HUES64 (cell line): ENCODE data around the gene RAB40C.
A peak's percentile ranks its signal among the peaks of the same experiment; 100 is the strongest.

Experiments used
- H3K27ac ChIP-seq: 2 replicates; pipeline ENCODE4 v1.7.0; 2013; ENCODE audit warnings: low read depth, low read length, inconsistent platforms
- H3K27me3 ChIP-seq: 2 replicates; pipeline ENCODE4 v1.6.1; 2013; ENCODE audit warnings: mild to moderate bottlenecking, low read length; ENCODE audit not compliant: insufficient read depth
- H3K36me3 ChIP-seq: 2 replicates; pipeline ENCODE4 v1.6.1; 2013; ENCODE audit warnings: mild to moderate bottlenecking, low read length; ENCODE audit not compliant: insufficient read depth
- H3K4me1 ChIP-seq: 2 replicates; pipeline ENCODE4 v1.6.1; 2013; ENCODE audit warnings: mild to moderate bottlenecking, low read length, moderate library complexity; ENCODE audit not compliant: insufficient read depth
- H3K4me3 ChIP-seq: 2 replicates; pipeline ENCODE4 v1.5.1; 2013; ENCODE audit warnings: mild to moderate bottlenecking, low read length, moderate library complexity
- H3K9ac ChIP-seq: 2 replicates; pipeline ENCODE4 v1.6.1; 2013; ENCODE audit warnings: mild to moderate bottlenecking, low read depth, low read length
- H3K9me3 ChIP-seq: 2 replicates; pipeline ENCODE4 v1.6.1; 2013; ENCODE audit warnings: low read depth, low read length; ENCODE audit not compliant: insufficient read depth
- WGBS: fragments of 150-250, 120-280 bp; methylation state at CpG from one replicate; pipeline ENCODE4 v1.1.7; 2013; ENCODE audit warnings: missing lambda C conversion rate; 5-methylcytosine and 5-hydroxymethylcytosine counted together

The RAB40C gene

DNA sequence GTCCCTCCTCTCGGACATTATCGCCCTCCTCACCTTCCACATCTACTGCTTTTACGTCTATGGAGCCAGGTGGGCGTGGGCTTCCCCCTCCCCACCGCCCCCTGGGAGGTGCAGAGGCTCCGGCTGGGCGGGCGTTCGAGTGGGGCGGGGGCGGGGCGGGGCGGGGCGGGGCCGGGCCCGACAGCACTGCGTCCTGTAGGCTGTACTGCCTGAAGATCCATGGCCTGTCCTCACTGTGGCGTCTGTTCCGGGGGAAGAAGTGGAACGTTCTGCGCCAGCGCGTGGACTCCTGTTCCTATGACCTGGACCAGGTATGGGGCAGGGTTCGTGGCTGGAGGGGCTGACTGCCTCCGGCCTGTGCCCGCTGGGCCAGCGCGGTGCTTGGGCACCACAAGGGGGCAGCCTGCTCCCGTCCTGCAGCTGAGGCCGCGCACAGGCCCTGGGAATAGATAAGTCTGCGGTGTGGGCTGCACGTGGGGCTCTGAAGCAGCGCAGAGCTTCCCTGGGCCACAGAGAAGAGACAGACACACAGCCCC is 10.9 kb upstream of the RAB40C start:
- Histone ChIP-seq H3K4me3 (peak overlapping the region; percentile 31; the same call in 1 of the 2 replicates), H3K9ac (no peak overlapping the region), H3K9me3 (no peaks in the 10 kb centered on the region), H3K36me3 (peaks cover 19% of the 10 kb centered on the region), H3K27me3 (no peaks in the 10 kb centered on the region), H3K4me1 (no peaks in the 10 kb centered on the region), H3K27ac (no peak overlapping the region)
- WGBS, result 15% methylated on average over 34 of the region's 34 CpGs

DNA sequence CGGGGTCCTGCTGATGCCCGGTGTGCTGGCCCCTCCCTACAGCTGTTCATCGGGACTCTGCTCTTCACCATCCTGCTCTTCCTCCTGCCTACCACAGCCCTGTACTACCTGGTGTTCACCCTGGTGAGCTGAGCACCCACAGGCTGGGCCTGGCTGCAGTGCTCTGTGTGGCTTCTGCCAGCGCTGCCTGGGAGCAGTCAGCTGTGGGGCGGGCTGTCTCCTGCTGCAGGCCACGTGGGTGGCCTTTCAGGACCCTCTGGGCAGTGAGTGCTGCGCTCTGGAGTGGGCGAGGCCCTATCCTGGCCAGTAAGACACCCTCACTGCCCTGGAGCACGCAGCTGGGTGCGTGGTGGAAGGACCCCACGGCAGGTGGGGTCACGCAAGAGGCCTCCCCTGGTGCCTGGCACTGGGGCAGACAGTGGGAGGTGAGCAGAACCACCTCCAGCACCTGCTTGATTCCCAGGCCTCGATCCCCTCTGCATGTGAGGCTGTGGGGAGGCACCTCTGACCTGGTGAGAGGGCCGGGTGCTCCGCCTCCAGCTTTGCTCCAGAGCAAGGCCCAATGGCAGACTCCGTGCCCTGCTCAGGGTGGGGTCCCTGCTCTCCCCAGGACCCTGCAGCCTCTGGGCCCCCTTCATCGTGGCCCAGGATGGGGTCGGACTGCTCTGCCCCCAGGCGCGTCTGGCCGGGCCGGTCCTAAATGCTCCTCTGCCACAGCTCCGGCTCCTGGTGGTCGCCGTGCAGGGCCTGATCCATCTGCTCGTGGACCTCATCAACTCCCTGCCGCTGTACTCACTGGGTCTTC is 9.5 kb upstream of the RAB40C start:
- 93% methylated on average over 27 of the region's 27 CpGs for WGBS
- no peak overlapping the region for H3K9ac ChIP-seq
- peaks cover 8% of the 10 kb centered on the region for H3K36me3 ChIP-seq
- no peaks in the 10 kb centered on the region for H3K4me1 ChIP-seq
- no peaks in the 10 kb centered on the region for H3K9me3 ChIP-seq
- no peak overlapping the region for H3K4me3 ChIP-seq
- H3K27ac ChIP-seq, result no peak overlapping the region
- H3K27me3 ChIP-seq, result no peaks in the 10 kb centered on the region

DNA sequence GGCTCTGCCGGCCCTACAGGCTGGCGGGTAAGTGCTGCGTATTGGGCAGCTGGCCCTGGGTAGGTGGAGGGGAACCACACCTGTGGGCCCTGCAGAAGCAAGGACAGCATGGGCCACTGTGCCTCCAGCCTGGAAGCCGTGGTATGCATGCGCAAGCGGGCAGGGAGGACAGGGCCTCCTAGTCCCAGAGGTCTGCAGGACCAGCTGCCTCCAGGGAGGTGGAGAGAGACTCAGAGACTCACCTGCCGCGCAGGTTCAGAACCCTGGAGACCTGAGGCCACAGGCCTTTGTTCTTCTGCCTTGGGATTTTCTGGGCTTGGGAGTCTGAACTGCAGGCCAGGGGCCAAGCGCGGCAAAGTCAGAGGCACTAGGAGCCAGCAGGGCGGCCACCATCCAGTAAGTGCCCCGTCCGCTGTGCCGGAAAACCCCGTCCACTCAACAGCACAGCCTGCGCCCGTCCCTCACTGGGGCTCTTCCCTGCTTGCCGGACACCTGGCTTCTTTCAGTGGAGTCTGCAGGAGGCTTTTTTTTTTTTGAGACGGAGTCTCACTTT is 8.8 kb upstream of the RAB40C start:
- WGBS, result 94% methylated on average over 19 of the region's 19 CpGs
- Histone ChIP-seq H3K27ac (no peak overlapping the region), H3K9ac (no peak overlapping the region), H3K9me3 (no peaks in the 10 kb centered on the region), H3K4me1 (no peaks in the 10 kb centered on the region), H3K36me3 (peaks cover 1% of the 10 kb centered on the region), H3K27me3 (peaks cover 6% of the 10 kb centered on the region), H3K4me3 (no peak overlapping the region)

DNA sequence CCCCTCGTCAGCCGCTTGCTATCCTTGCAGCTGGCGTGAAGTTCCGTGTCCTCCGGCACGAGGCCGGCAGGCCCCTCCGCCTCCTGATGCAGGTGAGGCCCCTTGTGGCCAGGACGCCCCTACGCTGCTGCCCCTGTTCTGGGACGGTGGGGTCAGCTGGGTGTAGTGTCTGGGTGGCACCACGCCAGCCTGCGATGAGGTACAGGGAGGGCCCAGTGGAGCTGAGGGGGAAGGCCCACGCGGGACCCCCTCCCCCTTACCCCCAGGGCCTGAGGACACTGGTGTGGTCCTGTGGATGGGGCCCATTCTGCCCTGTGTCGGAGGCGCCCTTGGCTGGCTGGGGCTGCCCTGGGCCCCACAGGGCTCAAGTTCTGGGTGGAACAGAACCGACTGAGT is 7.7 kb upstream of the RAB40C start:
- peaks cover 18% of the 10 kb centered on the region for H3K27me3 ChIP-seq
- H3K9me3 ChIP-seq, result no peaks in the 10 kb centered on the region
- H3K4me3 ChIP-seq, result no peak overlapping the region
- H3K9ac ChIP-seq, result no peak overlapping the region
- 84% methylated on average over 18 of the region's 18 CpGs for WGBS
- H3K36me3 ChIP-seq, result no peaks in the 10 kb centered on the region; the same call in 1 of the 2 replicates
- no peak overlapping the region for H3K27ac ChIP-seq
- no peaks in the 10 kb centered on the region for H3K4me1 ChIP-seq

- no peaks in the 10 kb centered on the region; the same call in 1 of the 2 replicates for H3K36me3 ChIP-seq
- no peaks in the 10 kb centered on the region for H3K4me1 ChIP-seq
- no peaks in the 10 kb centered on the region for H3K9me3 ChIP-seq
- H3K27me3 ChIP-seq, result peaks cover 22% of the 10 kb centered on the region
- H3K27ac ChIP-seq, result no peak overlapping the region; the same call in 1 of the 2 replicates
- H3K4me3 ChIP-seq, result no peak overlapping the region
- WGBS, result 86% methylated on average over 21 of the region's 21 CpGs
- H3K9ac ChIP-seq, result no peak overlapping the region
Observed at GRCh38 chr16:582614-583331, 7.1 kb upstream of the RAB40C start.

- 17% methylated on average over 16 of the region's 16 CpGs for WGBS
- Histone ChIP-seq H3K4me1 (peaks cover 4% of the 10 kb centered on the region; the same call in 1 of the 2 replicates), H3K9ac (no peak overlapping the region), H3K27ac (no peak overlapping the region; the same call in 1 of the 2 replicates), H3K4me3 (peak overlapping the region; percentile 31; the same call in 1 of the 2 replicates), H3K36me3 (no peaks in the 10 kb centered on the region; the same call in 1 of the 2 replicates), H3K9me3 (no peaks in the 10 kb centered on the region), H3K27me3 (peaks cover 22% of the 10 kb centered on the region)
Observed at GRCh38 chr16:583470-583814, 6.4 kb upstream of the RAB40C start.

- whole genome bisulfite sequencing, result 40% methylated on average over 37 of the region's 38 CpGs
- H3K4me3 ChIP-seq, result peak overlapping the region; percentile 31; the same call in 1 of the 2 replicates
- H3K9me3 ChIP-seq, result no peaks in the 10 kb centered on the region
- H3K9ac ChIP-seq, result no peak overlapping the region
- H3K27me3 ChIP-seq, result peaks cover 22% of the 10 kb centered on the region
- no peaks in the 10 kb centered on the region; the same call in 1 of the 2 replicates for H3K36me3 ChIP-seq
- no peak overlapping the region for H3K27ac ChIP-seq
- peaks cover 4% of the 10 kb centered on the region; the same call in 1 of the 2 replicates for H3K4me1 ChIP-seq
Observed at GRCh38 chr16:583815-584591, 5.9 kb upstream of the RAB40C start.

- no peak overlapping the region for H3K4me3 ChIP-seq
- no peaks in the 10 kb centered on the region for H3K9me3 ChIP-seq
- peaks cover 4% of the 10 kb centered on the region; the same call in 1 of the 2 replicates for H3K4me1 ChIP-seq
- 51% methylated on average over 10 of the region's 10 CpGs for WGBS
- peaks cover 22% of the 10 kb centered on the region for H3K27me3 ChIP-seq
- no peak overlapping the region for H3K9ac ChIP-seq
- no peak overlapping the region for H3K27ac ChIP-seq
- H3K36me3 ChIP-seq, result no peaks in the 10 kb centered on the region; the same call in 1 of the 2 replicates
Observed at GRCh38 chr16:585351-585750, 4.5 kb upstream of the RAB40C start.

- Histone ChIP-seq H3K4me3 (no peak overlapping the region), H3K27ac (no peak overlapping the region), H3K9ac (no peak overlapping the region), H3K27me3 (peaks cover 28% of the 10 kb centered on the region), H3K36me3 (no peaks in the 10 kb centered on the region), H3K9me3 (no peaks in the 10 kb centered on the region), H3K4me1 (peaks cover 4% of the 10 kb centered on the region; the same call in 1 of the 2 replicates)
- WGBS, result 71% methylated on average over 16 of the region's 16 CpGs
Observed at GRCh38 chr16:586047-586644, 3.7 kb upstream of the RAB40C start.
